Measurements from ENCODE around the gene QKI.

DNA sequence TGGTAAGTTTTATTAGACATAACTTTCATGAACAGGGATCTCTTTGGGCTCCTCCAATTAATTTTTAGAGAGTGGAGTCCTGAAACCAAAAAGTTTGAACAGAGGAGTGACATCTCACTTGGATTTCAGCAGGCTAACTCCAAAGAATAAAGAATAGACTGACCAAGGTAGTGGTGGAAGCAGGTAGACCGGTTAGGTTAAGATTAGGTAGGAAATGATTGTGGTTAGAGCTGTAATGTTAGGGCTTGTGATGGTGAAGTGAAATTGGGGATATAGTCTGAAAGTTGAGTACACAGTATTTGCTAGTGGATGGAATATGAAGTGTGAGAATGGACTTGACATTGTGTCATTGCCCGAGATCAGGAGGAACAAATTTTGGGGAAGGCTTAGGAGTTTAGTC, 27.8 kb downstream of the QKI start:
- TF ChIP-seq, protein P1, sequence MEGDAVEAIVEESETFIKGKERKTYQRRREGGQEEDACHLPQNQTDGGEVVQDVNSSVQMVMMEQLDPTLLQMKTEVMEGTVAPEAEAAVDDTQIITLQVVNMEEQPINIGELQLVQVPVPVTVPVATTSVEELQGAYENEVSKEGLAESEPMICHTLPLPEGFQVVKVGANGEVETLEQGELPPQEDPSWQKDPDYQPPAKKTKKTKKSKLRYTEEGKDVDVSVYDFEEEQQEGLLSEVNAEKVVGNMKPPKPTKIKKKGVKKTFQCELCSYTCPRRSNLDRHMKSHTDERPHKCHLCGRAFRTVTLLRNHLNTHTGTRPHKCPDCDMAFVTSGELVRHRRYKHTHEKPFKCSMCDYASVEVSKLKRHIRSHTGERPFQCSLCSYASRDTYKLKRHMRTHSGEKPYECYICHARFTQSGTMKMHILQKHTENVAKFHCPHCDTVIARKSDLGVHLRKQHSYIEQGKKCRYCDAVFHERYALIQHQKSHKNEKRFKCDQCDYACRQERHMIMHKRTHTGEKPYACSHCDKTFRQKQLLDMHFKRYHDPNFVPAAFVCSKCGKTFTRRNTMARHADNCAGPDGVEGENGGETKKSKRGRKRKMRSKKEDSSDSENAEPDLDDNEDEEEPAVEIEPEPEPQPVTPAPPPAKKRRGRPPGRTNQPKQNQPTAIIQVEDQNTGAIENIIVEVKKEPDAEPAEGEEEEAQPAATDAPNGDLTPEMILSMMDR (IDR thresholded peaks at IDR 0.05; ENCODE audit: low read length) = no peak
- TF ChIP-seq EZH2phosphoT487 (IDR thresholded peaks at IDR 0.05; ENCODE audit: low read length) = no peak
- no peak for TF ChIP-seq EZH2 (optimal IDR thresholded peaks at IDR 0.05; ENCODE audit: low read depth, low read length)

Measured in MM.1S (cell line).